ENCODE measurements around the gene CORO1C.
"Not testable (repeated sequence)": the region's sequence is repeated elsewhere in the genome, so short reads cannot be mapped to it uniquely, and the experiment has no call there.

The CORO1C gene

GRCh38 chr12:108664338-108665258 lies 66.7 kb downstream of the CORO1C start:
- 0% methylated on average over 1 of the region's 5 CpGs for WGBS (ENCODE audit: insufficient coverage)
- H3K4me3 ChIP-seq (ENCODE audit: control insufficient read depth in 1 of 7, extremely low read depth in 1 of 7, insufficient read depth in 4 of 7, low read depth in 2 of 7, low read length in 6 of 7): peak overlapping the region in 2 of 7 experiments; percentile 0 to 44
- ChIA-PET CTCF (interaction anchor here (0.6 to 12.6 kb wide), 46 partner anchors 11 to 293 kb away, joined by 3 to 191 read pairs (median 4); no protein-coding TSS in a partner anchor), POLR2A (interaction anchor here (0.9 to 1.5 kb wide), 2 partner anchors 26 to 66 kb away, joined by 3 to 4 read pairs; no protein-coding TSS in a partner anchor)
- DNase-seq: peak; percentile 93 to 97 (median 96)
- no peaks in the 10 kb centered on the region for H3K9me3 ChIP-seq (ENCODE audit: control extremely low read depth in 1 of 5, control insufficient read depth in 4 of 5, insufficient read depth in 2 of 5, low read depth in 1 of 5, low read length in 4 of 5)
- H3K27ac ChIP-seq (ENCODE audit: insufficient read depth in 1 of 2, low read depth in 1 of 2, low read length in 2 of 2, poor library complexity in 1 of 2, severe bottlenecking in 2 of 2): peak overlapping the region; percentile 62 to 79
- H3K27me3 ChIP-seq (replicated peaks in 2 of 5; ENCODE audit: control insufficient read depth in 4 of 5, insufficient read depth in 5 of 5, low read length in 4 of 5): no peaks in the 10 kb centered on the region
- peaks cover 3 to 17% (median 13%) of the 10 kb centered on the region in 4 experiments for H3K36me3 ChIP-seq (ENCODE audit: control insufficient read depth in 4 of 4, insufficient read depth in 4 of 4, low read length in 3 of 4)
- H3K4me1 ChIP-seq (ENCODE audit: control extremely low read depth in 1 of 4, control insufficient read depth in 4 of 4, insufficient read depth in 4 of 4, low read length in 3 of 4): peaks cover 31 to 44% (median 38%) of the 10 kb centered on the region in 4 experiments

GRCh38 chr12:108663324-108664015 lies 67.8 kb downstream of the CORO1C start:
- no peak overlapping the region for H3K27ac ChIP-seq (ENCODE audit: insufficient read depth in 1 of 2, low read depth in 1 of 2, low read length in 2 of 2, poor library complexity in 1 of 2, severe bottlenecking in 2 of 2)
- POLR2A ChIA-PET: no interaction called here
- no peak overlapping the region for H3K4me3 ChIP-seq (ENCODE audit: control insufficient read depth in 1 of 7, extremely low read depth in 1 of 7, insufficient read depth in 4 of 7, low read depth in 2 of 7, low read length in 6 of 7)
- H3K36me3 ChIP-seq (ENCODE audit: control insufficient read depth in 4 of 4, insufficient read depth in 4 of 4, low read length in 3 of 4): peaks cover 4 to 26% (median 18%) of the 10 kb centered on the region in 4 experiments
- 100% methylated on average over 2 of the region's 4 CpGs for WGBS (ENCODE audit: insufficient coverage)
- peaks cover 31 to 44% (median 38%) of the 10 kb centered on the region in 4 experiments for H3K4me1 ChIP-seq (ENCODE audit: control extremely low read depth in 1 of 4, control insufficient read depth in 4 of 4, insufficient read depth in 4 of 4, low read length in 3 of 4)
- DNase-seq: no peak
- CTCF ChIA-PET: interaction anchor here (0.8 to 12.6 kb wide), 29 partner anchors 10 to 287 kb away, joined by 3 to 191 read pairs (median 7); no protein-coding TSS in a partner anchor
- no peaks in the 10 kb centered on the region for H3K27me3 ChIP-seq (replicated peaks in 2 of 5; ENCODE audit: control insufficient read depth in 4 of 5, insufficient read depth in 5 of 5, low read length in 4 of 5)
- H3K9me3 ChIP-seq (ENCODE audit: control extremely low read depth in 1 of 5, control insufficient read depth in 4 of 5, insufficient read depth in 2 of 5, low read depth in 1 of 5, low read length in 4 of 5): no peaks in the 10 kb centered on the region

GRCh38 chr12:108658115-108658514 lies 73.2 kb downstream of the CORO1C start:
- CTCF ChIA-PET: interaction anchor here (0.8 to 10.7 kb wide), 7 partner anchors 11 to 155 kb away, joined by 3 to 185 read pairs (median 3); partner anchors contain the start of gene SELPLG
- POLR2A ChIA-PET: not testable (repeated sequence)
- WGBS (ENCODE audit: insufficient coverage): no CpG with 5 or more reads among the region's 4 CpGs

GRCh38 chr12:108657130-108657745 lies 74.1 kb downstream of the CORO1C start:
- Histone ChIP-seq H3K27me3 (replicated peaks in 2 of 5; ENCODE audit: control insufficient read depth in 4 of 5, insufficient read depth in 5 of 5, low read length in 4 of 5) (no peaks in the 10 kb centered on the region), H3K4me1 (ENCODE audit: control extremely low read depth in 1 of 4, control insufficient read depth in 4 of 4, insufficient read depth in 4 of 4, low read length in 3 of 4) (peaks cover 0 to 11% (median 0%) of the 10 kb centered on the region in 4 experiments), H3K27ac (ENCODE audit: insufficient read depth in 1 of 2, low read depth in 1 of 2, low read length in 2 of 2, poor library complexity in 1 of 2, severe bottlenecking in 2 of 2) (no peak overlapping the region), H3K4me3 (ENCODE audit: control insufficient read depth in 1 of 7, extremely low read depth in 1 of 7, insufficient read depth in 4 of 7, low read depth in 2 of 7, low read length in 6 of 7) (no peak overlapping the region), H3K36me3 (ENCODE audit: control insufficient read depth in 4 of 4, insufficient read depth in 4 of 4, low read length in 3 of 4) (peaks cover 22 to 49% (median 40%) of the 10 kb centered on the region in 4 experiments), H3K9me3 (ENCODE audit: control extremely low read depth in 1 of 5, control insufficient read depth in 4 of 5, insufficient read depth in 2 of 5, low read depth in 1 of 5, low read length in 4 of 5) (no peaks in the 10 kb centered on the region)
- CTCF ChIA-PET: interaction anchor here (1.0 to 10.7 kb wide), 3 partner anchors 10 to 144 kb away, joined by 3 to 185 read pairs (median 4); no protein-coding TSS in a partner anchor
- POLR2A ChIA-PET: no interaction called here
- DNase-seq: no peak
- WGBS (ENCODE audit: insufficient coverage): 98% methylated on average over 7 of the region's 10 CpGs

More at GRCh38 chr12:108658115-108658514, 73.2 kb downstream of the CORO1C start:
- not testable (repeated sequence) for H3K4me3 ChIP-seq (ENCODE audit: control insufficient read depth in 1 of 7, extremely low read depth in 1 of 7, insufficient read depth in 4 of 7, low read depth in 2 of 7, low read length in 6 of 7); DNase-seq; H3K9me3 ChIP-seq (ENCODE audit: control extremely low read depth in 1 of 5, control insufficient read depth in 4 of 5, insufficient read depth in 2 of 5, low read depth in 1 of 5, low read length in 4 of 5); H3K27me3 ChIP-seq (replicated peaks in 2 of 5; ENCODE audit: control insufficient read depth in 4 of 5, insufficient read depth in 5 of 5, low read length in 4 of 5); H3K27ac ChIP-seq (ENCODE audit: insufficient read depth in 1 of 2, low read depth in 1 of 2, low read length in 2 of 2, poor library complexity in 1 of 2, severe bottlenecking in 2 of 2)
- peaks cover 20 to 44% (median 36%) of the 10 kb centered on the region in 4 experiments for H3K36me3 ChIP-seq (ENCODE audit: control insufficient read depth in 4 of 4, insufficient read depth in 4 of 4, low read length in 3 of 4)
- peaks cover 0 to 10% (median 0%) of the 10 kb centered on the region in 4 experiments for H3K4me1 ChIP-seq (ENCODE audit: control extremely low read depth in 1 of 4, control insufficient read depth in 4 of 4, insufficient read depth in 4 of 4, low read length in 3 of 4)

GRCh38 chr12:108656247-108656646 lies 75.1 kb downstream of the CORO1C start:
- H3K4me1 ChIP-seq (ENCODE audit: control extremely low read depth in 1 of 4, control insufficient read depth in 4 of 4, insufficient read depth in 4 of 4, low read length in 3 of 4): peaks cover 0 to 11% (median 0%) of the 10 kb centered on the region in 4 experiments
- CTCF ChIA-PET; POLR2A ChIA-PET; H3K9me3 ChIP-seq (ENCODE audit: control extremely low read depth in 1 of 5, control insufficient read depth in 4 of 5, insufficient read depth in 2 of 5, low read depth in 1 of 5, low read length in 4 of 5); H3K27me3 ChIP-seq (replicated peaks in 2 of 5; ENCODE audit: control insufficient read depth in 4 of 5, insufficient read depth in 5 of 5, low read length in 4 of 5); H3K27ac ChIP-seq (ENCODE audit: insufficient read depth in 1 of 2, low read depth in 1 of 2, low read length in 2 of 2, poor library complexity in 1 of 2, severe bottlenecking in 2 of 2); H3K4me3 ChIP-seq (ENCODE audit: control insufficient read depth in 1 of 7, extremely low read depth in 1 of 7, insufficient read depth in 4 of 7, low read depth in 2 of 7, low read length in 6 of 7); DNase-seq: not testable (repeated sequence)
- peaks cover 19 to 50% (median 38%) of the 10 kb centered on the region in 4 experiments for H3K36me3 ChIP-seq (ENCODE audit: control insufficient read depth in 4 of 4, insufficient read depth in 4 of 4, low read length in 3 of 4)
- WGBS (ENCODE audit: insufficient coverage): 95% methylated on average over 9 of the region's 24 CpGs

GRCh38 chr12:108655812-108656175 lies 75.5 kb downstream of the CORO1C start:
- H3K27ac ChIP-seq (ENCODE audit: insufficient read depth in 1 of 2, low read depth in 1 of 2, low read length in 2 of 2, poor library complexity in 1 of 2, severe bottlenecking in 2 of 2); H3K9me3 ChIP-seq (ENCODE audit: control extremely low read depth in 1 of 5, control insufficient read depth in 4 of 5, insufficient read depth in 2 of 5, low read depth in 1 of 5, low read length in 4 of 5); H3K4me3 ChIP-seq (ENCODE audit: control insufficient read depth in 1 of 7, extremely low read depth in 1 of 7, insufficient read depth in 4 of 7, low read depth in 2 of 7, low read length in 6 of 7); POLR2A ChIA-PET; H3K27me3 ChIP-seq (replicated peaks in 2 of 5; ENCODE audit: control insufficient read depth in 4 of 5, insufficient read depth in 5 of 5, low read length in 4 of 5); DNase-seq: not testable (repeated sequence)
- CTCF ChIA-PET: interaction anchor here (0.8 kb wide), 1 partner anchor 38 kb away, joined by 3 read pairs; no protein-coding TSS in a partner anchor
- Histone ChIP-seq H3K36me3 (ENCODE audit: control insufficient read depth in 4 of 4, insufficient read depth in 4 of 4, low read length in 3 of 4) (peaks cover 19 to 55% (median 39%) of the 10 kb centered on the region in 4 experiments), H3K4me1 (ENCODE audit: control extremely low read depth in 1 of 4, control insufficient read depth in 4 of 4, insufficient read depth in 4 of 4, low read length in 3 of 4) (peaks cover 0 to 11% (median 0%) of the 10 kb centered on the region in 4 experiments)
- WGBS (ENCODE audit: insufficient coverage): 98% methylated on average over 10 of the region's 28 CpGs
